Measurements from ENCODE around the gene TMEM247.

TMEM247 gene

GRCh38 chr2:46479265-46479664, at the start of gene TMEM247:
TMEM247 (plus strand) TSS chr2:46479565.
- no peak for DNase-seq

DNA sequence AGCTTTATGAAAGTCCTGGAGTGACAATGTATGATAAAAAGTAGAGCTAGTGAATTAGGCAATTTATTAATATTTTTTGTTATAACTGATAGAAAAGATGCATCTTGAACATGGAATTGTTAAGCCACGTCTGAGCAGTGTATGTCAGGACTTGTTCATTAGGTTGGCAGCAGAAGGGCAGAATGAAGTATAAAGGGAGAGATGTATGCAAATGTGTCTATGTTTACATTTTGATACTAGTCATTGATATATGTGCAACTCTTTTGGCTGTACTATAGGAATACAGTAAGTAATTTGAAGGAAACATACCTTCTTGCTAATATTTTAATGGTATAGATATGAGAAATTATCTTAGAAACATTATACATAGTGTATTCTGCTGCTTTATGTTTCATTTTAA, 49.0 kb upstream of the TMEM247 start:
- no peak for DNase-seq

DNA sequence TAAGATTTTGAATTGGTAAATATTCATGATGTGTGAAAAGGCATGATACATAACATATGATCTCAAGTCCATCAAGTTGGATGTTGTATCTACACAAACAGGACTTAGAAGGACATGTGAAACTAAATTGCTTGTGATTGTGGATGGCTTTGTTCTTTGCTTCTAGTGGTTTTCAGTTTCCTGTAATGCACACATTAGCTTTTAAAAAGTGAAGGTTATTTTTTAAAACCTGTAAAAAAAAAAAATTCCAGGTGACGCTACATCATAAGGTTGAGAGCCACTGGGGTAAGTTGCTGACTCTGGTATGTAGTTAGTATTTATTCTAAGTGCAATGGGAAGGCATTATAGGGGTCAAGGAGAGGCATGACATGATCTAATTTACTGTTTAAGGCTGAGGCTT, 48.4 kb upstream of the TMEM247 start:
- no peak for DNase-seq

GRCh38 chr2:46431481-46432235, 47.7 kb upstream of the TMEM247 start:
- DNase-seq: no peak

DNA sequence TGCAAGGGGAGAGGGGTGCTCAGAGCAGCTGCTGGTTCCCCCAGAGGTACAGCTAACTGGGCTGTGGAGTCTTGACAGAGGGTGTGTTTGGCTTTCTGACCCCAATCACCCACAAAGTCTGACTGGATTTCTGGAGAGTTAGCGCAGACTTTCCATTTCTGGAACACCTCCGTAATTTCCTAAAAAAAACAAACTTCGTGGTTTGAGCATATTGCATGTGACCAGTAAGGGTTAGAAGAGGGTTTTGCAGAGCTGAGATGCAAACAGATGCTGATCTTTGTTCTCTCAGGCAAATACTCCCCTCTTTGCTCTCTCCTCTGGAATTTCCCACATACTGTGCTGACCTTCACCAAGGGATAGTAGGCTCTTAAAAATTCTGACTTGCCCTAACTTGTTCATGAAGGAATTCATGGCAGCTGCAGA, 44.5 kb upstream of the TMEM247 start:
- DNase-seq: no peak

DNA sequence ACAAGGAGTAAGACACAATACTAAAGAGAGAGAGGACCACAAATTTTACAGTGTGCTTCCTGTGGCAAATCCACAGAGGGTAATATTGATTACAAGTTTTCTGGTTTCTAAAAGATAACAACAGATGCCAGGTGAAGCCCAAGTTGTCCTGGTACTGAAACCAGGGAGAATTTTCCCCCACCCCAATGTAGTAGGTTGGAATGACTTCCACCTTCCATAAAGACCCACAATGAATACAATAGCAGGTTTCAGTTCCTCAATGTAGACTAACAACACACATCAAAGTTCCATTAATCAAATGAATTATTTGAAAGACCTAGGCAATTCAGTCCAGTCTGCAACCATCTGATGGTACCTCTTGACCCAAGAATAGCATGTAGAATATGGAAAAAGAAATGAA, 44.0 kb upstream of the TMEM247 start:
- DNase-seq: no peak

DNA sequence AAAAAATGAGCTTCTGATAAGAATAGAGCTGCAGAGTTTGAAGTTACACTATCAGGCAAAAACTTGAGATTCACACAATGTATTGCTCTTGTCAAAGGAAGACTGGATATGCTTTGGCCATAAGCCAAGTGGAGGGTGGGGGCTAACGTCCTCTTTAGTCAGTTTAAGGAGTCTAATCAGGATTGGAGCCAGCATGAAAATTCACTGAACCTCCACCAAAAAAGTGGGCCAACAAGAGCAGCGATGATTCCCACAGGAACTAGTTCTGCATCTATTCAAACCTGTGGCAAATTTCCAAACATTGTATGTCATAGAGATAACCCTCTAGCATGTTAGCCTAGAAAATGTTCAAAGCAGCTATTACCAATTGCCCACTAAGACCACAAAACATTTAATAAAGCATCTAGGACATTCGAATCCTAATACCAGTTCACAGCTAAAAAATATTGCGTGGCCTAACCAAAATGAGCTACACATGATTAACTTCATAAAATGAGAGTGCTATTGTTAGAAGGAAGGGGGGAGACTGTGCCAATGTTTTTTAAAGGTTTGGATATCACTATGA, 43.5 kb upstream of the TMEM247 start:
- DNase-seq: no peak

DNA sequence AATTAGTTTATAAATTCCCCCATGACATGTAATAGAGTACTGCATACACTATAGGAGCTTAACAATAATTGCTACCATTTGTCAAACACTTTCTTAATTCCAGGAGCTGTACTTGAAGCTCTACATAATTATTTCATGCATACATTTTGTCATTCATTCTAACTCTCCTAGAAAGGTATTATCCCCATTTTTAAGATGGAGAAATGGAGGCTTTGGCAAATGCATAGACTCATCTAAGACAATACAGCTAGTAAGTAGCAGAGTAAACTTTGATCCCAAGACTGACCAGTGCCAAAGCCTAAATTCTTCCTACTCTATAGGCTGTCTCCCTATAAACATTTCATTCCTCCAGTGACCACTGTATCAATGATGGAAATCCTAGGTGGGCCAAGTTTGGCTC, 42.6 kb upstream of the TMEM247 start:
- no peak for DNase-seq

DNA sequence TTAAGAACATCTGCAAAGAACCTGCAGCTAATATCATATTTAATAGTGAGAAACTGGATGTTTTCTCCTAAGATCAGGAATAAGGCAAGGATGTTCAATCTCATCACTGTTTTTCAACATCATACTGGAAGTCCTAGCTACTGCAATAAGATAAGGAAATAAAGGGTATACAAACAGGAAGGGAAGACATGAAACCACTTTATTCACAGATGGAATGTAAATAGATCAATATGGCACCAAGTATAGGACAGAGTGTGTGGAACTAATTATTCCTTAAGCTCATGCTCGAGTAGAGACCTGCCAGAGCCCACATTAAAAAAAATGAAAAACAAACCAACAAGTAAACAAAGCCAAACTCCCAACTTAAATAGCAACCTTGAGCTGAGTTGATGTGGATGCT, 41.3 kb upstream of the TMEM247 start:
- DNase-seq: no peak

DNA sequence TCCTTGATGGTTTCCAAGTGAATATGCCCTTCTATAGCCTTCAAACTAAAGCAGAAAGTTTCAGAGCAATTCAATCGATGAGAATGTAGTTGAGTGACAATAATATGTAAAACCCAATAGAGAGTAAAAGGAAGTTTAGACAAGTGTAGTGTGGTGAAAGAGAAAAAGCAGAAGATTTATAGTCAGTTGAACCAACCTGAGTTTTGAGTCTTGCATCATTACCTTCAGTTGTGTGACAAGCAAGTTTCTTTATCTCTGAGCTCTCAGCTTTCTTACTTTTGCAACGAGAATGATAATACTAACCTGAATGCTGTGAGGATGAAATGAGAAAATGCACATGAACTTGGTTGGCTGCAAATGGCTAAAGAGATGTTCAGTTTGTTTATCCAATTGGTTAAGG, 40.6 kb upstream of the TMEM247 start:
- DNase-seq: no peak

DNA sequence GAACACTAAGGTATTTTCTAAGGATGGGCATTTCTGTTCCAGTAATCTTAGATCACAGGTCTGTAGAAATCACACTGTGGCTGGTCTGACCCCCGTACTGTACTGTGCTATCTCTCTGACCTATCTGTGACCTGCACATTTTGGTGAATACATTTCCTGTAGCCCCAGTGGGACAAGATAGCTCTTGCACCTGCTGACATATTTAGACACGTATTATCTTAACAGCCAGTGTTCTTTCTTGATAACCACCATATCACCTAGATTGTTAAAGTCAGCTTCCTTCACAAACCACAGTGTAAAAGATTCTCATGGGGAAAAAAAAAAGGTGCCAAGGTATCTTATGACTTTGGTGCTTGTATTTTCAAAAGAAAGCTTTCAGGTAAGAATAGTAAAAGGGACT, 39.8 kb upstream of the TMEM247 start:
- DNase-seq: no peak

GRCh38 chr2:46441838-46442712, 37.3 kb upstream of the TMEM247 start:
- DNase-seq: no peak

GRCh38 chr2:46444732-46445131, 34.6 kb upstream of the TMEM247 start:
- no peak for DNase-seq

DNA sequence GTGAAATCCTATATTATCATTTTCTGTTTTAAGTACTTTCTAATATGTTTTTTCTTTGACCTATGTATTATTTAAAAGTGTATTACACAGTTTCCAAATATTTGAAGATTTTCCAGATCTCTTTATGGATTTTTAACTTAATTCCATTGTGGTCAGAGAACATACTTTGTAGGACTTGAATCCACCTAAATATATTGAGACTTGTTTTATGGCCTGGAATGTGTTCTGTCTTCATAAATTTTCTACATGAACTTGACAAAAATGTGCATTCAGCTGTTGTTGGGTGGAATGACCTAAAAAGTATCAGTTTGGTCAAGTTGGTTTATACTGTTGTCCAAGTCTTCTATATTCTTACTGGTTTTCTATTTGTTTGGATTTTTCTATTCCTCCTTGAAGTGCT, 33.8 kb upstream of the TMEM247 start:
- DNase-seq: no peak

GRCh38 chr2:46446871-46447568, 32.3 kb upstream of the TMEM247 start:
- DNase-seq: no peak

DNA sequence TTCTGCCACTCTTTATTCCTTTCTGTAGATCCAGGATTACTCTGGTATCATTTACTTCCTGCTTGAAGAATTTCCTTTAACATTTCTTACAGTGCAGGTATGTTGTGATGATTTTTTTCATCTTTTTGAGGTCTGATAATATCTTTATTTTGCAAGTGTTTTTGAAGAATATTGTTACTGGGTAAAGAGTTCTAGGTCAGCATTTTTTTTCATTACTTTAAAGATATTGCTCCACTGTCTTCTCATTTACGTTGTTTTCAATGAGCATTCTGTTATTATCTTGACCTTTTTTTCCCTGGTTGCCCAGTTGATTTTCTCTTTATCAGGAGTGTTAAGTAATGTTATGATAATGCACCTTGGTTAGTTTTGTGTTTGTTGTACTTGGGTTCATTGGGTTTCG, 31.7 kb upstream of the TMEM247 start:
- DNase-seq: no peak

DNA sequence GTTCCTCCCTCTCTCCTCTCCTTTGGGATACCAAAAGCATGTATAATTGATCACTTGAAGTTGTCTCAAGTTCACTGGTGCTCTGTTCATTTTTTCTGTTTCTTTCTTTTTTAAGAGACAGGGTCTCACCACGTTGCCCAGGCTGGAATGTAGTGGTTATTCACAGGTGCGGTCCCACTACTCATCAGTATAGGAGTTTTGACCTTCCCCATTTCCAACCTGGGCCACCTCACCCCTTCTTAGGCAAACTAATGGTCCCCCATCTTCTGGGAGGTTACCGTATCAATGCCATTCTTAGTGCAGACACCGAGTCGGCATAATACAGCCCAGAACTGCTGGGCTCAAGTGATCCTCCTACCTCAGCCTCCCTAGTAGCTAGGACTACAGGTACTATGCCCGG, 31.3 kb upstream of the TMEM247 start:
- no peak for DNase-seq

DNA sequence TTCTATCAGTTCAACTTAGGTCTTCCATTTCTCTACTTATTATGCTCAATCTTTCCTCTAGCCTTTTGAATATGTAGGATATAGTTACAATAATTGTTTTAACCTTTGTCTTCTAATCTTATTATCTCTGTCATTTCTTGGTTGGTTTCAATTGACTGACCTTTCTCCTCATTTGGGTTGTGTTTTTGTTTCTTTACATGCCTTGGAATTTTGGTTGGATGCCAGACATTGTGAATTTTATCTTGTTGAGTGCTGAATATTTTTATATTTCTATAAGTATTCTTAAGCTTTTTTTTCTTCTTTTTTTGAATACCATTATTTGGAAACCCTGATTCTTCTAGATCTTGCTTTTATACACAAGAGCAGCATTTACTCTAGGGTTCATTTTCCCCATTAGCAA, 30.7 kb upstream of the TMEM247 start:
- DNase-seq: no peak

- no peak for DNase-seq
Observed at GRCh38 chr2:46449700-46450099, 29.7 kb upstream of the TMEM247 start.

DNA sequence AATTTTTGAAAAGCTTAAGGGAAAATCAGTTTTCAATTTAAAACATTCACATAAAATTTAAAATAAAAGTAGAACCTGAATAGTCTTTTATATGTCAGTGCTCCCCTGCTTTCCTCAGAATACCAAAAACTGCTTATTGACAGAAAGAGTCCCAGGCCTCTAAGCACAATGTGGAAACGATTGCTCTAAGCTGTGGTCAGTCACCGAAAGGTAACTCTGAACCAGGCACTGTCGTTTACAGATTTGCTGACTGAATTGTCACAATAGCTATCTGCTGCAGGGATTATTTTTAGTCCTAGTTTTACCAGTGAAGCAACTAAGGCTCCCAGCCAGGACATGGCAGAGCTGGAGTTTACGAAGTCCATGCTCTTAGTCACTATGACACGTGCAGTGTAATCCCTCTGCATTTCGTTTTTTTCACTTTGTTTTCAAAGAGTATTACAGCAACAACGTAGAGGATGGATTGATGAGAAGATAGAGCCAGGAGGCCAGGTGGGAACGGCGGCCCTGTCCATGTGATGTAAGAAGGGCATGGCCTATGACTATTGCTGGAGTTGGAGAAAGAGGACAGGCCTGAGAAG, 28.1 kb upstream of the TMEM247 start:
- DNase-seq: no peak

GRCh38 chr2:46456789-46457188, 22.6 kb upstream of the TMEM247 start:
- DNase-seq: no peak

DNA sequence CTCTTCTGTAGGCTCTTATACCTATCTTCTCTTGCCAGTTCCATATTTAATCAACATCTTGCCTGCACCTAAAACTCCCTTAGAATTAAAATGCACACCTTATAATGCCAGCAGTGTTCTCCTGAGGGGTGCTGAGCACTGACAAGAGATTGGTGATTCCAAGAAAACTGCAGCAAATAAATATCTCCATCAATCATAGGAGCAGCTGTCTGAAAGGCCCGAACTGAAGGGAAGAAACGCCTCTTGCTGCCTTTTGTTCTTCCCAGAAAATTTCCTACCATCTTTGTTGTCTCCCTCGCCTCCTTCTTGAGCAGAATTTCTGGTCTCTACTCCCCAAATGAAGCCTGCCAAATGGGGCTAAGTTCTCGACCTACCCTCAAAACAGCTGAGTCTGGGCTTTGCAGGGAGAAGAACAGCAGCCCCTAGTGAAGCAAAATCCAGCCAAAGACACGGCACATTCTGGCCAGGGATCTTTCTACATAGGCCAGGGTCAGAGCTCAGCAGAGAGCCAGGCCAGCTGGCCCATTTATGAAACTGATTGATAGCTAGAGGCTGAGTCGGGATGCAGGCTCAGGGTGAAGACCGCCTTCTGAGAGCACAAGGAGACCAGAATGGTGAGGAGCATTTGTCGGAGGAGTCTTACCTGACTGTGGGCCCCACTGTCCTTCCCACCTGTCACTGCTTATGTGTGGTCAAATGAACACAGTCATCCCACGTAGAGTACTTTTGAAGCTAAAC, 20.4 kb upstream of the TMEM247 start:
- DNase-seq: no peak
